Astrocyte (in vitro differentiated cells and primary cell): ENCODE results near the gene DIAPH2. TPM values are rescaled to one million over a fixed set of nuclear protein-coding genes. Genes with fewer than 3 reads are reported as not detected.

Experiments used
- DNase-seq: peaks from one replicate; pipeline ENCODE4 v3.0.0-alpha.2; 2010; ENCODE audit warnings: low read depth
- FAIRE-seq: peaks from 2 replicates; lab custom pipeline; 2011; peaks lifted over from hg19 to GRCh38; lab: Jason Lieb, UNC
- H2AFZ ChIP-seq: 2 replicates; pipeline ENCODE4 v1.6.0; 2012; ENCODE audit warnings: low read depth, low read length, inconsistent platforms
- H3K27ac ChIP-seq: 2 replicates; pipeline ENCODE4 v1.5.1; 2011; ENCODE audit warnings: low read depth, low read length, inconsistent platforms
- H3K27me3 ChIP-seq: 2 replicates; pipeline ENCODE4 v1.6.0; 2011; ENCODE audit warnings: low read length, inconsistent platforms; ENCODE audit not compliant: insufficient read depth
- H3K36me3 ChIP-seq: 2 replicates; pipeline ENCODE4 v1.5.1; 2011; ENCODE audit warnings: low read length, inconsistent platforms; ENCODE audit not compliant: insufficient read depth
- H3K4me1 ChIP-seq: 2 replicates; pipeline ENCODE4 v1.5.1; 2011; ENCODE audit warnings: low read length, inconsistent platforms; ENCODE audit not compliant: insufficient read depth
- H3K4me2 ChIP-seq: 2 replicates; pipeline ENCODE4 v1.6.0; 2012; ENCODE audit warnings: low read length, inconsistent platforms
- H3K4me3 ChIP-seq: 2 replicates; pipeline ENCODE4 v1.5.1; 2011; ENCODE audit warnings: low read depth, mild to moderate bottlenecking, low read length, inconsistent platforms; ENCODE audit not compliant: insufficient read depth
- H3K79me2 ChIP-seq: 2 replicates; pipeline ENCODE4 v1.6.0; 2012; ENCODE audit warnings: mild to moderate bottlenecking, low read length, inconsistent platforms; ENCODE audit not compliant: insufficient read depth
- H3K9ac ChIP-seq: 2 replicates; pipeline ENCODE4 v1.6.0; 2012; ENCODE audit warnings: mild to moderate bottlenecking, low read length, inconsistent platforms
- H3K9me3 ChIP-seq: 2 replicates; pipeline ENCODE4 v1.5.1; 2012; ENCODE audit warnings: low read depth, mild to moderate bottlenecking, low read length, inconsistent platforms; ENCODE audit not compliant: insufficient read depth
- H4K20me1 ChIP-seq: 2 replicates; pipeline ENCODE4 v1.6.0; 2012; ENCODE audit warnings: low read length, inconsistent platforms; ENCODE audit not compliant: insufficient read depth
- H3K27ac Mint-ChIP-seq: one replicate; pipeline ENCODE4 v1.8.0; 2021; ENCODE audit warnings: mild to moderate bottlenecking, mixed read lengths; ENCODE audit not compliant: unreplicated experiment
- H3K27me3 Mint-ChIP-seq: one replicate; pipeline ENCODE4 v1.8.0; 2021; ENCODE audit warnings: low read depth, mixed read lengths; ENCODE audit not compliant: unreplicated experiment
- H3K36me3 Mint-ChIP-seq: one replicate; pipeline ENCODE4 v1.8.0; 2021; ENCODE audit warnings: low read depth, mixed read lengths; ENCODE audit not compliant: unreplicated experiment
- H3K4me1 Mint-ChIP-seq: one replicate; pipeline ENCODE4 v1.8.0; 2021; ENCODE audit warnings: low read depth, mixed read lengths; ENCODE audit not compliant: unreplicated experiment
- H3K4me3 Mint-ChIP-seq: one replicate; pipeline ENCODE4 v1.8.0; 2021; ENCODE audit warnings: mild to moderate bottlenecking, moderate library complexity, mixed read lengths; ENCODE audit not compliant: unreplicated experiment
- H3K9me3 Mint-ChIP-seq: one replicate; pipeline ENCODE4 v1.8.0; 2021; ENCODE audit warnings: mild to moderate bottlenecking, mixed read lengths; ENCODE audit not compliant: unreplicated experiment
- EZH2 ChIP-seq: IDR thresholded peaks from 2 replicates; pipeline ENCODE4 v1.6.1; 2012; ENCODE audit warnings: mild to moderate bottlenecking, low read length, inconsistent platforms; ENCODE audit not compliant: insufficient read depth
- total RNA-seq: library from RNA; stranded (reverse); gene quantifications from 2 replicates; pipeline ENCODE4 v1.2.1, GENCODE V29; 2021
- TF ChIP-seq, protein P1 (sequence below): IDR thresholded peaks from 2 replicates; pipeline ENCODE4 v1.5.1; 2011; ENCODE audit warnings: low read depth, mild to moderate bottlenecking, inconsistent platforms, low read length, moderate library complexity; ENCODE audit not compliant: insufficient read depth

The DIAPH2 gene
- total RNA-seq, 1 donor from 2014 or later: 9.8 TPM

DNA sequence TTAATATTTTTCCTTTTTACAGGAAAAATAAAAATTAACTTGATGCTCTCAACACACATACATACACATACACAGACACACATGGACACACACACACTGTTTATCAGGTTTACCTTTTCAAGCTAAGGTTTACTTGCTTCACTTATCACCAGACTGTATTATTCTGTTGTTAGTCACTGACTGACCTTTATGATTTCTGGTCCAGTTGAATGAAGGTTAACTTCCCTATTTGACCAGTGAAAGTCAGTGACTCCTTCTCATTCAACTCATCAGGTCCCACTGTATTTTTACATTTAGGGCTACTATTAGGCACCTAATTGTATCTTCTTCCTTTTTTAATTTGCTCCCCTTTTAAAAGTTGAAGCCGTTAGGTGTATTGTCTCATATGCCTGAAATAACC lies 16.0 kb downstream of the DIAPH2 start:
- Histone ChIP-seq H3K9me3 (no peaks in the 10 kb centered on the region), H3K9ac (no peak overlapping the region), H3K36me3 (no peaks in the 10 kb centered on the region), H3K4me3 (no peak overlapping the region), H3K27me3 (no peaks in the 10 kb centered on the region), H3K4me2 (no peak overlapping the region), H3K4me1 (peaks cover 5% of the 10 kb centered on the region), H4K20me1 (no peaks in the 10 kb centered on the region), H3K79me2 (no peaks in the 10 kb centered on the region), H2AFZ (no peak overlapping the region), H3K27ac (no peak overlapping the region)
- TF ChIP-seq, protein P1, sequence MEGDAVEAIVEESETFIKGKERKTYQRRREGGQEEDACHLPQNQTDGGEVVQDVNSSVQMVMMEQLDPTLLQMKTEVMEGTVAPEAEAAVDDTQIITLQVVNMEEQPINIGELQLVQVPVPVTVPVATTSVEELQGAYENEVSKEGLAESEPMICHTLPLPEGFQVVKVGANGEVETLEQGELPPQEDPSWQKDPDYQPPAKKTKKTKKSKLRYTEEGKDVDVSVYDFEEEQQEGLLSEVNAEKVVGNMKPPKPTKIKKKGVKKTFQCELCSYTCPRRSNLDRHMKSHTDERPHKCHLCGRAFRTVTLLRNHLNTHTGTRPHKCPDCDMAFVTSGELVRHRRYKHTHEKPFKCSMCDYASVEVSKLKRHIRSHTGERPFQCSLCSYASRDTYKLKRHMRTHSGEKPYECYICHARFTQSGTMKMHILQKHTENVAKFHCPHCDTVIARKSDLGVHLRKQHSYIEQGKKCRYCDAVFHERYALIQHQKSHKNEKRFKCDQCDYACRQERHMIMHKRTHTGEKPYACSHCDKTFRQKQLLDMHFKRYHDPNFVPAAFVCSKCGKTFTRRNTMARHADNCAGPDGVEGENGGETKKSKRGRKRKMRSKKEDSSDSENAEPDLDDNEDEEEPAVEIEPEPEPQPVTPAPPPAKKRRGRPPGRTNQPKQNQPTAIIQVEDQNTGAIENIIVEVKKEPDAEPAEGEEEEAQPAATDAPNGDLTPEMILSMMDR: no peak
- no peak for TF ChIP-seq EZH2
- Mint-ChIP-seq H3K36me3 (no peaks in the 10 kb centered on the region), H3K27me3 (no peaks in the 10 kb centered on the region), H3K9me3 (no peaks in the 10 kb centered on the region), H3K27ac (no peak overlapping the region), H3K4me1 (peaks cover 16% of the 10 kb centered on the region), H3K4me3 (no peak overlapping the region)
- DNase-seq (no peak), FAIRE-seq (peak; percentile 63)

DNA sequence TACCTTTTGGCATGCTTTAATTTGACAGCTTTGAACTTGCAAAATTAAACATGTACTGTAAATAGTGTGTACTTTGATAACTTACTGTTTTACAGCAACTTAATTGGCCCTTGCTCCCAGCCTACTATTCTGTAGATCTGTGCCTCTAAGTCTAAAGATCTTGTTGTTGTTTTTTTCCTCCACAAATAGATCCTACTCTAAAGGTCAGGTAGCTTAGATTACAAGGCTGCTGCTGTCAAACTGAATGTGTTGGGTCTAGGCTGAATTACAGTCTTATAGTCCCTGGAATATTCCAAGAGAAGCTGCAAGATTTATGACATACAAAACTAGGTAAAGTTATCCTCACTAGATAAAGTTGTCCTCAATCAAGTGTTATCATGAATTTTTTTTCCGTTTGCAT lies 18.7 kb downstream of the DIAPH2 start:
- no peak overlapping the region for H3K4me3 ChIP-seq
- no peaks in the 10 kb centered on the region for H4K20me1 ChIP-seq
- H3K9ac ChIP-seq: no peak overlapping the region
- H3K27ac ChIP-seq: no peak overlapping the region
- no peaks in the 10 kb centered on the region for H3K36me3 Mint-ChIP-seq
- TF ChIP-seq, protein P1: no peak
- TF ChIP-seq EZH2: no peak
- peaks cover 5% of the 10 kb centered on the region for H3K4me1 ChIP-seq
- H3K27ac Mint-ChIP-seq: no peak overlapping the region
- FAIRE-seq: no peak
- peaks cover 16% of the 10 kb centered on the region for H3K4me1 Mint-ChIP-seq
- no peaks in the 10 kb centered on the region for H3K79me2 ChIP-seq
- H3K27me3 Mint-ChIP-seq: no peaks in the 10 kb centered on the region
- no peaks in the 10 kb centered on the region for H3K27me3 ChIP-seq
- H3K36me3 ChIP-seq: no peaks in the 10 kb centered on the region
- no peak overlapping the region for H3K4me2 ChIP-seq
- H3K9me3 ChIP-seq: no peaks in the 10 kb centered on the region
- no peak overlapping the region for H2AFZ ChIP-seq
- no peak for DNase-seq
- H3K9me3 Mint-ChIP-seq: no peaks in the 10 kb centered on the region
- H3K4me3 Mint-ChIP-seq: no peak overlapping the region

DNA sequence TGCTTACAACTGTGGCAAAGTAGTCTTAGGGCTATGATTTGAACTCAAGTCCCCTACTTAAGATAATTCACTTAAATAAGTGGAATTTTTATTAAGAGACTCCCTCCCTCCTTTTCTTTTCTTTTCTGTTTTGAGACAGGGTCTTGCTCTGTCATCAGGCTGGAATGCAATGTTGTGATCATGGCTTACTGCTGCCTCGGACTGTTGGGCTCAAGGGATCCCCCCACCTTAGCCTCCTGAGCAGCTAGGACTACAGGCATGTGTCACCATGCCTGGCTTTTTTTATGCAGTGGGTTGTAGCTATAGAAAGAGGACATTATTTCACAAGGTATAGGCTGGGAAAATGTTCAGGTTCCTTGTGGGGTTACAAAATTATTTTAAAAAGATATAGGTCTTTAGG lies 19.2 kb downstream of the DIAPH2 start:
- H3K79me2 ChIP-seq: no peaks in the 10 kb centered on the region
- H3K27me3 ChIP-seq: no peaks in the 10 kb centered on the region
- H3K27ac Mint-ChIP-seq: no peak overlapping the region
- H3K4me3 Mint-ChIP-seq: no peak overlapping the region
- H4K20me1 ChIP-seq: no peaks in the 10 kb centered on the region
- no peak for TF ChIP-seq EZH2
- TF ChIP-seq, protein P1: no peak
- H3K4me1 Mint-ChIP-seq: peaks cover 17% of the 10 kb centered on the region
- no peak overlapping the region for H3K4me3 ChIP-seq
- H3K27me3 Mint-ChIP-seq: no peaks in the 10 kb centered on the region
- peak overlapping the region; percentile 11 for H3K4me2 ChIP-seq
- no peak overlapping the region for H3K27ac ChIP-seq
- no peaks in the 10 kb centered on the region for H3K36me3 ChIP-seq
- no peaks in the 10 kb centered on the region for H3K9me3 ChIP-seq
- H3K36me3 Mint-ChIP-seq: no peaks in the 10 kb centered on the region
- no peaks in the 10 kb centered on the region for H3K9me3 Mint-ChIP-seq
- no peak overlapping the region for H3K9ac ChIP-seq
- FAIRE-seq: no peak
- DNase-seq: no peak
- no peak overlapping the region for H2AFZ ChIP-seq
- H3K4me1 ChIP-seq: peaks cover 5% of the 10 kb centered on the region
